H1 (cell line): ENCODE measurements around the gene LCN9. TPM values are rescaled to one million over a fixed set of nuclear protein-coding genes. Genes with fewer than 3 reads are reported as not detected.

Source experiments
- CTCF ChIA-PET: fragments of 300-600 bp; sonication (Branson Sonifier 250); formaldehyde crosslinking; loops from one replicate; lab custom pipeline; 2021; ENCODE audit not compliant: partially characterized antibody; lab: Charles Lee
- POLR2A ChIA-PET: fragments of 300-600 bp; sonication (Branson Sonifier 250); formaldehyde crosslinking; loops from one replicate; lab custom pipeline; 2021; ENCODE audit warnings: inconsistent platforms; ENCODE audit not compliant: partially characterized antibody; lab: Charles Lee
- DNase-seq, 2 experiments: peaks; one replicate each; pipeline versions ENCODE4 v3.0.0 to v3.0.0-alpha.2; 2010 to 2022; ENCODE audit warnings: low spot score in 2 of 2, low read depth in 1 of 2, mixed read lengths in 1 of 2
- FAIRE-seq: peaks from 2 replicates; lab custom pipeline; 2011; peaks lifted over from hg19 to GRCh38; lab: Jason Lieb, UNC
- H2AFZ ChIP-seq: 2 replicates; pipeline ENCODE4 v1.8.1; 2012; ENCODE audit warnings: low read length, inconsistent platforms
- H2AK5ac ChIP-seq: 2 replicates; pipeline ENCODE4 v1.6.1; 2013; ENCODE audit warnings: low read depth, low read length
- H2BK120ac ChIP-seq: replicated peaks from 2 replicates; pipeline ENCODE3; 2013; ENCODE audit warnings: low read depth, low read length, inconsistent platforms
- H2BK12ac ChIP-seq: 2 replicates; pipeline ENCODE4 v1.6.1; 2013; ENCODE audit warnings: low read depth, low read length
- H2BK15ac ChIP-seq: 2 replicates; pipeline ENCODE4 v1.6.1; 2013; ENCODE audit warnings: low read length
- H2BK20ac ChIP-seq: 2 replicates; pipeline ENCODE4 v1.6.1; 2013; ENCODE audit warnings: low read length
- H2BK5ac ChIP-seq: 2 replicates; pipeline ENCODE4 v1.6.1; 2013; ENCODE audit warnings: low read depth, low read length
- H3K14ac ChIP-seq: 2 replicates; pipeline ENCODE4 v1.6.1; 2013; ENCODE audit warnings: inconsistent platforms; ENCODE audit not compliant: insufficient read length
- H3K18ac ChIP-seq: 2 replicates; pipeline ENCODE4 v1.6.1; 2013; ENCODE audit warnings: low read length; ENCODE audit errors: extremely low read depth
- H3K23ac ChIP-seq: 2 replicates; pipeline ENCODE4 v1.6.1; 2013; ENCODE audit warnings: inconsistent platforms; ENCODE audit not compliant: insufficient read length
- H3K23me2 ChIP-seq: 2 replicates; pipeline ENCODE4 v1.6.1; 2013; ENCODE audit warnings: low read depth, low read length
- H3K27ac ChIP-seq: 2 replicates; pipeline ENCODE4 v1.6.1; 2011; ENCODE audit warnings: low read depth, low read length, inconsistent platforms
- H3K27me3 ChIP-seq, 4 experiments: replicated peaks in 1 of 4; 1 replicate in 1 of 4; 2 replicates in 3 of 4; pipeline versions ENCODE4 v1.6.1 to v1.8.1; 2011 to 2013; ENCODE audit warnings: low read length in 3 of 4, mild to moderate bottlenecking in 3 of 4, inconsistent platforms in 2 of 4, mixed read lengths in 2 of 4, moderate library complexity in 1 of 4; ENCODE audit not compliant: control insufficient read depth in 3 of 4, insufficient read depth in 3 of 4; ENCODE audit errors: extremely low read depth in 1 of 4
- H3K36me3 ChIP-seq, 4 experiments: 2 replicates each; pipeline versions ENCODE4 v1.6.1 to v1.8.1; 2011 to 2013; ENCODE audit warnings: mild to moderate bottlenecking in 4 of 4, low read length in 3 of 4, moderate library complexity in 2 of 4, control low read depth in 1 of 4, inconsistent platforms in 1 of 4; ENCODE audit not compliant: insufficient read depth in 4 of 4, control insufficient read depth in 2 of 4
- H3K4ac ChIP-seq: replicated peaks from 2 replicates; pipeline ENCODE3; 2013; ENCODE audit warnings: low read length, low read depth, mixed read lengths, inconsistent platforms; ENCODE audit not compliant: insufficient read length
- H3K4me1 ChIP-seq, 4 experiments: replicated peaks in 1 of 4; 1 replicate in 1 of 4; 2 replicates in 3 of 4; pipeline versions ENCODE4 v1.6.1 to v1.8.1; 2011 to 2013; ENCODE audit warnings: low read length in 3 of 4, inconsistent platforms in 2 of 4, mixed read lengths in 1 of 4; ENCODE audit not compliant: insufficient read depth in 4 of 4, control insufficient read depth in 3 of 4
- H3K4me2 ChIP-seq, 2 experiments: 2 replicates each; pipeline versions ENCODE4 v1.6.1 to v1.8.1; 2011 to 2013; ENCODE audit warnings: low read depth in 2 of 2, low read length in 2 of 2, control low read depth in 1 of 2, inconsistent platforms in 1 of 2, mild to moderate bottlenecking in 1 of 2; ENCODE audit not compliant: insufficient read depth in 1 of 2
- H3K4me3 ChIP-seq, 4 experiments: fragments of 200-600, 300-600 bp in 1 of 4; sonication (generic), shearing (Covaris generic), sonication (Bioruptor Twin) in 1 of 4; 2 replicates each; pipeline versions ENCODE4 v1.5.1 to v1.8.1; 2011 to 2016; ENCODE audit warnings: low read length in 4 of 4, low read depth in 3 of 4, control low read depth in 2 of 4, inconsistent platforms in 2 of 4, mild to moderate bottlenecking in 2 of 4, mixed read lengths in 1 of 4, moderate library complexity in 1 of 4; ENCODE audit not compliant: insufficient read depth in 2 of 4; ENCODE audit errors: extremely low read depth in 1 of 4
- H3K56ac ChIP-seq: replicated peaks from 2 replicates; pipeline ENCODE3; 2013; ENCODE audit warnings: low read depth, mild to moderate bottlenecking, mixed read lengths, low read length, inconsistent platforms; ENCODE audit not compliant: insufficient read length
- H3K79me1 ChIP-seq: 2 replicates; pipeline ENCODE4 v1.6.1; 2013; ENCODE audit warnings: low read depth, low read length, control low read depth
- H3K79me2 ChIP-seq, 2 experiments: 2 replicates each; pipeline versions ENCODE4 v1.6.1 to v1.8.1; 2012 to 2013; ENCODE audit warnings: low read length in 2 of 2, mild to moderate bottlenecking in 2 of 2, inconsistent platforms in 1 of 2; ENCODE audit not compliant: insufficient read depth in 2 of 2, control insufficient read depth in 1 of 2
- H3K9ac ChIP-seq, 4 experiments: replicated peaks in 1 of 4; 1 replicate in 1 of 4; 2 replicates in 3 of 4; pipeline versions ENCODE4 v1.6.1 to v1.8.1; 2011 to 2013; ENCODE audit warnings: low read depth in 3 of 4, low read length in 3 of 4, control low read depth in 2 of 4, mild to moderate bottlenecking in 2 of 4, moderate library complexity in 2 of 4, inconsistent platforms in 1 of 4; ENCODE audit errors: extremely low read depth in 1 of 4
- H3K9me3 ChIP-seq, 2 experiments: 2 replicates each; pipeline versions ENCODE4 v1.6.1 to v1.8.1; 2012 to 2013; ENCODE audit warnings: mild to moderate bottlenecking in 2 of 2, moderate library complexity in 2 of 2, control low read depth in 1 of 2, inconsistent platforms in 1 of 2, low read depth in 1 of 2, low read length in 1 of 2, mixed read lengths in 1 of 2; ENCODE audit not compliant: insufficient read depth in 2 of 2
- H4K20me1 ChIP-seq, 2 experiments: replicated peaks in 1 of 2; 2 replicates each; pipeline versions ENCODE3 to v1.8.1; 2011 to 2013; ENCODE audit warnings: inconsistent platforms in 2 of 2, low read length in 2 of 2, mild to moderate bottlenecking in 1 of 2; ENCODE audit not compliant: insufficient read depth in 2 of 2, control insufficient read depth in 1 of 2
- H4K5ac ChIP-seq: 2 replicates; pipeline ENCODE4 v1.6.1; 2013; ENCODE audit warnings: low read length, low read depth, mixed read lengths, inconsistent platforms; ENCODE audit not compliant: insufficient read length
- H4K8ac ChIP-seq: 2 replicates; pipeline ENCODE4 v1.8.0; 2013; ENCODE audit warnings: mild to moderate bottlenecking, moderate library complexity, low read length, inconsistent platforms; ENCODE audit not compliant: insufficient read depth; ENCODE audit errors: extremely low read depth
- H4K91ac ChIP-seq: replicated peaks from 2 replicates; pipeline ENCODE3; 2013; ENCODE audit warnings: low read length, mixed read lengths, inconsistent platforms; ENCODE audit not compliant: insufficient read length
- BCL11A ChIP-seq, 2 experiments: IDR thresholded peaks; one replicate each; pipeline ENCODE4 v1.6.1; 2011; ENCODE audit warnings: low read depth in 2 of 2, low read length in 2 of 2, mild to moderate bottlenecking in 2 of 2
- CHD2 ChIP-seq: IDR thresholded peaks from 2 replicates; pipeline ENCODE4 v1.6.1; 2012; ENCODE audit warnings: low read length, improper control_type of control experiment
- EP300 ChIP-seq, 2 experiments: IDR thresholded peaks; 1 replicate in 1 of 2; 2 replicates in 1 of 2; pipeline ENCODE4 v1.6.1; 2011 to 2012; ENCODE audit warnings: low read depth in 2 of 2, low read length in 2 of 2, mild to moderate bottlenecking in 2 of 2, borderline replicate concordance in 1 of 2, inconsistent platforms in 1 of 2, moderate library complexity in 1 of 2
- KDM4A ChIP-seq: IDR thresholded peaks from one replicate; pipeline ENCODE4 v1.7.1; 2012; ENCODE audit warnings: low read depth, mild to moderate bottlenecking, moderate library complexity, low read length, inconsistent platforms; ENCODE audit not compliant: severe bottlenecking
- MAFK ChIP-seq: IDR thresholded peaks from 2 replicates; pipeline ENCODE4 v1.6.1; 2012; ENCODE audit warnings: low read depth, mild to moderate bottlenecking, improper control_type of control experiment, low read length
- RFX5 ChIP-seq: IDR thresholded peaks from 2 replicates; pipeline ENCODE4 v1.6.1; 2011; ENCODE audit warnings: low read depth, low read length, improper control_type of control experiment, borderline replicate concordance
- SIRT6 ChIP-seq: IDR thresholded peaks from one replicate; pipeline ENCODE4 v1.7.1; 2012; ENCODE audit warnings: low read length, inconsistent platforms
- SP1 ChIP-seq: IDR thresholded peaks from 2 replicates; pipeline ENCODE4 v1.6.1; 2011; ENCODE audit warnings: low read depth, low read length
- SRF ChIP-seq: IDR thresholded peaks from 2 replicates; pipeline ENCODE4 v1.6.1; 2011; ENCODE audit warnings: mild to moderate bottlenecking, low read depth, low read length, moderate library complexity
- TBP ChIP-seq: IDR thresholded peaks from 2 replicates; pipeline ENCODE4 v1.6.1; 2011; ENCODE audit warnings: low read depth, low read length, improper control_type of control experiment
- TEAD4 ChIP-seq: IDR thresholded peaks from 2 replicates; pipeline ENCODE4 v1.6.1; 2012; ENCODE audit warnings: low read depth, low read length, inconsistent platforms, mixed read lengths
- WGBS, 2 experiments: shearing (Covaris generic) in 1 of 2; methylation state at CpG; one replicate each; pipeline versions ENCODE4 v1.1.6 to v1.1.7; 2013 to 2015; ENCODE audit warnings: low lambda C conversion rate in 2 of 2, mixed read lengths in 2 of 2, inconsistent platforms in 1 of 2, low coverage in 1 of 2, missing lambda C conversion rate in 1 of 2; ENCODE audit not compliant: insufficient replicate concordance in 2 of 2, insufficient coverage in 1 of 2, insufficient read length in 1 of 2; ENCODE audit errors: extremely low coverage in 1 of 2, missing lambda C conversion rate in 1 of 2; 5-methylcytosine and 5-hydroxymethylcytosine counted together
- polyA plus RNA-seq, 7 experiments: library from polyadenylated mRNA; depleted of rRNA in 3 of 7; stranded (reverse) in 5 of 7; unstranded in 2 of 7; fragments of >200 nt in 5 of 7; fragments of 200-250 nt in 2 of 7; gene quantifications; 1 replicate in 5 of 7; 2 replicates in 1 of 7; 4 replicates in 1 of 7; pipeline versions ENCODE4 v1.2.1 to v1.2.3, GENCODE V29; 2011 to 2013; ENCODE audit warnings: missing spikeins in 2 of 7, mixed read lengths in 2 of 7
- total RNA-seq: library from RNA; stranded (reverse); fragmentation: NEBNext Ultra II Directional; extraction: Animal tissue kit (Norgen Biotek cat#: 25700); gene quantifications from 2 replicates; pipeline ENCODE4 v1.2.1, GENCODE V29; 2021
- TF ChIP-seq, protein P1 (sequence below): IDR thresholded peaks from 2 replicates; pipeline ENCODE4 v1.6.1; 2011; ENCODE audit warnings: low read length, improper control_type of control experiment

The LCN9 gene
- total and polyA plus RNA-seq, 2 of the 8 experiments (the other 6 are each of a cell fraction or from before 2014, with no cell fraction given), result 2.3 to 3.1 TPM

DNA sequence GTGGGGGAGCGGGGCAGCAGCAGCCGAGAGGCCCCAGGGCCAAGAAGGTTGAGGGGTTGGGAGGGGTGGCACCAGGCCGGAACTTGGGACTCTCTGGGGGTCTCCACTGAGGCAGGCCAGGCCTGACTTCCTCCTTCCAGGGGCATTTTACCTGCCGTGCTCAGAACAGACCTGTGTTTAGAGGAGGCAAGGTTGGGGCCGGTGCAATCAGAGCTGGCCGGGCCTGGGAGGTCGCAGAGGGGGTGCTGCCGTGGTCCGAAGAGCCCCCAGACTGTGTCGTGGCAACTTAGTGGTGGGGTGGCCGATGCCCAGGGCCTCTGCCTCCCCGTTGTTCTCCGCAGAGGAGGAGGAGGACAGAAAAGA is 45.6 kb upstream of the LCN9 start:
- no peak for TF ChIP-seq CHD2
- TF ChIP-seq SP1, result no peak
- TF ChIP-seq, protein P1, sequence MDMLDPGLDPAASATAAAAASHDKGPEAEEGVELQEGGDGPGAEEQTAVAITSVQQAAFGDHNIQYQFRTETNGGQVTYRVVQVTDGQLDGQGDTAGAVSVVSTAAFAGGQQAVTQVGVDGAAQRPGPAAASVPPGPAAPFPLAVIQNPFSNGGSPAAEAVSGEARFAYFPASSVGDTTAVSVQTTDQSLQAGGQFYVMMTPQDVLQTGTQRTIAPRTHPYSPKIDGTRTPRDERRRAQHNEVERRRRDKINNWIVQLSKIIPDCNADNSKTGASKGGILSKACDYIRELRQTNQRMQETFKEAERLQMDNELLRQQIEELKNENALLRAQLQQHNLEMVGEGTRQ, result no peak
- TF ChIP-seq EP300 (IDR thresholded peaks at IDR 0.05; ENCODE audit: borderline replicate concordance in 1 of 2, low read depth in 2 of 2, low read length in 2 of 2), result no peak
- TF ChIP-seq BCL11A (IDR thresholded peaks at IDR 0.05; ENCODE audit: low read depth in 2 of 2, low read length in 2 of 2), result no peak
- TF ChIP-seq SIRT6, result no peak
- TF ChIP-seq MAFK, result no peak
- no peak for TF ChIP-seq TBP
- TF ChIP-seq TEAD4, result no peak
- no peak for TF ChIP-seq KDM4A
- TF ChIP-seq RFX5, result no peak
- no peak for TF ChIP-seq SRF
- H3K9me3 ChIP-seq, result no peaks in the 10 kb centered on the region
- no peak overlapping the region for H2BK120ac ChIP-seq
- no peak overlapping the region for H2AK5ac ChIP-seq
- no peak overlapping the region for H3K18ac ChIP-seq
- H3K79me2 ChIP-seq, result no peaks in the 10 kb centered on the region
- H3K4me2 ChIP-seq, result no peak overlapping the region
- H3K23ac ChIP-seq, result no peak overlapping the region
- ChIA-PET CTCF (interaction anchor here (1.2 to 5.0 kb wide), 4 partner anchors 9 to 179 kb away, joined by 3 to 59 read pairs (median 4); no protein-coding TSS in a partner anchor), POLR2A (no interaction called here)
- WGBS, 2 experiments, result 83% methylated on average over 12 of the region's 13 CpGs; no CpG with 5 or more reads in 1 of the 2 experiments
- H2BK12ac ChIP-seq, result no peak overlapping the region
- H2BK15ac ChIP-seq, result no peak overlapping the region
- H3K4me1 ChIP-seq, result peaks cover 0 to 1% (median 0%) of the 10 kb centered on the region in 4 experiments; a peak in 1 of 7 replicates
- no peak overlapping the region for H4K91ac ChIP-seq
- H3K4me3 ChIP-seq, result no peak overlapping the region
- H2AFZ ChIP-seq, result no peak overlapping the region
- no peak overlapping the region for H3K4ac ChIP-seq
- no peaks in the 10 kb centered on the region for H3K23me2 ChIP-seq
- no peak overlapping the region for H3K56ac ChIP-seq
- H3K27me3 ChIP-seq, result no peaks in the 10 kb centered on the region
- no peak overlapping the region for H4K5ac ChIP-seq
- no peak overlapping the region for H3K27ac ChIP-seq
- H2BK5ac ChIP-seq, result no peak overlapping the region
- no peak overlapping the region for H3K9ac ChIP-seq
- no peaks in the 10 kb centered on the region for H3K79me1 ChIP-seq
- H3K36me3 ChIP-seq, result no peaks in the 10 kb centered on the region
- H2BK20ac ChIP-seq, result no peak overlapping the region
- H4K8ac ChIP-seq, result no peak overlapping the region
- FAIRE-seq (no peak), DNase-seq (no peak)
- no peak overlapping the region for H3K14ac ChIP-seq
- no peaks in the 10 kb centered on the region for H4K20me1 ChIP-seq
